DMS53 treated with DMSO at 0.1 percent for 48 hours (cell line): Measurements from ENCODE around the gene RRM1.
"Not testable (repeated sequence)": the region's sequence is repeated elsewhere in the genome, so short reads cannot be mapped to it uniquely, and the experiment has no call there.

Experiments
- DNase-seq: peaks from one replicate; lab custom pipeline; 2025; ENCODE audit not compliant: unreplicated experiment; lab: John Stamatoyannopoulos, UW

Gene RRM1

GRCh38 chr11:4094348-4095291 lies at the start of gene RRM1:
Gene RRM1 (plus strand): TSS chr11:4094799. CDS start chr11:4095013, 214 bp downstream.
- DNase-seq: peak; percentile 93

GRCh38 chr11:4044976-4045646 lies 49.5 kb upstream of the RRM1 start:
- DNase-seq: no peak

GRCh38 chr11:4048340-4048739 lies 46.3 kb upstream of the RRM1 start:
- no peak for DNase-seq

GRCh38 chr11:4049006-4049405 lies 45.6 kb upstream of the RRM1 start:
- no peak for DNase-seq

- DNase-seq: no peak
Observed at GRCh38 chr11:4050138-4050537, 44.5 kb upstream of the RRM1 start.

- DNase-seq: not testable (repeated sequence)
Observed at GRCh38 chr11:4053200-4053599, 41.4 kb upstream of the RRM1 start.

- DNase-seq: no peak
Observed at GRCh38 chr11:4054643-4055042, 40.0 kb upstream of the RRM1 start.

GRCh38 chr11:4059424-4059823 lies 35.2 kb upstream of the RRM1 start:
- DNase-seq: no peak

- no peak for DNase-seq
Observed at GRCh38 chr11:4060182-4060923, 34.2 kb upstream of the RRM1 start.

- DNase-seq: no peak
Observed at GRCh38 chr11:4061700-4062099, 32.9 kb upstream of the RRM1 start.

GRCh38 chr11:4063348-4063747 lies 31.3 kb upstream of the RRM1 start:
- no peak for DNase-seq

- DNase-seq: no peak
Observed at GRCh38 chr11:4064278-4064955, 30.2 kb upstream of the RRM1 start.

- DNase-seq: no peak
Observed at GRCh38 chr11:4065086-4065485, 29.5 kb upstream of the RRM1 start.

- no peak for DNase-seq
Observed at GRCh38 chr11:4065601-4066377, 28.8 kb upstream of the RRM1 start.

- no peak for DNase-seq
Observed at GRCh38 chr11:4066910-4067309, 27.7 kb upstream of the RRM1 start.

GRCh38 chr11:4068962-4069361 lies 25.6 kb upstream of the RRM1 start:
- no peak for DNase-seq

GRCh38 chr11:4071325-4071724 lies 23.3 kb upstream of the RRM1 start:
- no peak for DNase-seq

GRCh38 chr11:4071914-4072313 lies 22.7 kb upstream of the RRM1 start:
- no peak for DNase-seq

- peak; percentile 78 for DNase-seq
Observed at GRCh38 chr11:4072668-4073285, 21.8 kb upstream of the RRM1 start.

- DNase-seq: no peak
Observed at GRCh38 chr11:4074266-4074665, 20.3 kb upstream of the RRM1 start.
